ENCODE results near the gene INPP5A. TPM values are rescaled to one million over a fixed set of nuclear protein-coding genes. Genes with fewer than 3 reads are reported as not detected.

INPP5A gene
- total and polyA plus RNA-seq, 4 donors: 34.7 to 43.5 (median 41.2) TPM

DNA sequence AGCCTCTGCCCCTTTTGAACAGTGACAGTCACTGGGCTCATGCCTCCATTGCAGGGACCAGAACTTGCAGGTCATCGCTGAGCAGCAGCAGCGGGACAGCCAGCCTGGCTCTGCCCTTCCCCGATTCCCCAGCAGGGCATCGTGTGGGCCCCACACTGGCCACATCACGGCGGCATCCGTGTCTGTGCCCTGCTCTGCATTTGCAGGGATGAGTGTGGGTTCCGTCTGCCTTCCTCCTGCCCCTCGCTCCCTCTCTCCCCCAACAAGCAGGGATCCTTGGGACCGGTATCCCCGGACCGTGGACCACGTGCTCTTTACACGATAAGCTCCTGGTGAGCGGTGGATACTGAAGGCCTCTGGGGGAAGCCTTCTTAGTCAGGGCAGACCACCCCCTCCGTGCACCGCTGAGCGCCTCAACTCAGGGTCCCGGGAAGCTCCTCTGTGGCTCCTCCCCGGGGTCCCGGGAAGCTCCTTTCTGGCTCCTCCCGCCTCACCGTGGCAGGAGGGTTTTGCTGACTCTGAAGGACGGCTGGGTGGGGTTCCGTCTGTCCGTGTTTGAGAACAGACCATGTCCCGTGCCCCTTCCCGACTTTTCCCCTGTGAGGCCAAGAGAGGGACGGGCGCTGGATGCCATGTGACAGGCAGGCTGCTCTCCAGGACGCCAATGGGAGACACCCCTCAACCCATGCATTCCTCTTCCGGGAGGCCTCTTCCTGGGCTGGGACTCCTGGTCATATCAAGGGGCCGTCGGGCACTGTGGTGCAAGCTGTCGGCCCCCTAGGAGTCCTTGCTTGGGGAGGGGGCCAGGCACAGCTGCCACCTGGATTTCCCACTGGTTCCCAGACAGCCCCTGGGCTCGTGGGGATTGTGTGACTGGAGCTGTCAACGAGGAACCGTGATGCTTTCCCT, 271.9 kb downstream of the INPP5A start:
- WGBS (ENCODE audit: insufficient coverage): 83% methylated on average over 38 of the region's 38 CpGs

DNA sequence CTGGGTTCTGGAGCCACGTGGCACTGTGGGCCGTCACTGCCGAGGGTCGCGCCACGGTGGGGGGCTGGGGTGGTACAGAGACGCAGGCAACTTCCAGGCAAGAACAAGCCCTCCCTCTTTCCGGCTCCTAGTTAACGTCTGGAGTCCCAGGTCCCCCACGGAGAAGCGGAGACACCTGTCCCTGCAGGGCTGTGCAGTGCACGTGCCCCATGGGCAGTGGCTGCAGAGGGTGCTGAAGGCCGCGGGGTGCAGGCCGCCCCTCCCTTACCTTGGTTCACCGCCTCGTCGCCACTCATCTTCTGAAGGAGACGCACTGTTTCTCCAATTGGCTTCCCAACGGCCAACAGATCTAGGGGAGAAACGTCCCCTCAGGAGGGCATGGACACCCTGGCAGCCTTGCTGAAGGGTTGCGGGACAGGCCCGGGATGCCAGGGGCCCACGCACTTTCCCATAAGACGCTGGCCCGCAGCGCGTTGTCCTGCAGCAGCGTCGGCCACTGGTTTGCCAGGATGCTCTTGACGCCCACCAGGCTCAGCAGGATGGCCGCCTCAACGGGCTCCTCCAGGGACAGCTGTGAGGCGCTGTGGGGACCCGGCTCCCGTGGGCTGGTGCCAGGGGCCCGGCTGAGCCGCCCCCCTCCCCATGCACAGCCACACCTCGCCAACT, 272.7 kb downstream of the INPP5A start:
- Histone ChIP-seq H3K4me3 (ENCODE audit: low read depth, low read length) (no peak overlapping the region), H3K4me1 (ENCODE audit: control insufficient read depth, insufficient read depth, low read length) (peaks cover 10% of the 10 kb centered on the region), H3K27me3 (ENCODE audit: control insufficient read depth, insufficient read depth, low read length) (no peaks in the 10 kb centered on the region), H3K27ac (ENCODE audit: low read depth, low read length) (no peak overlapping the region), H3K9me3 (ENCODE audit: control insufficient read depth, insufficient read depth, low read length) (no peaks in the 10 kb centered on the region), H3K36me3 (ENCODE audit: control insufficient read depth, insufficient read depth, low read length) (peaks cover 17% of the 10 kb centered on the region)
- no peak for DNase-seq (ENCODE audit: low read depth in 4 of 6, low spot score in 6 of 6)
- 87% methylated on average over 38 of the region's 39 CpGs for WGBS (ENCODE audit: insufficient coverage)

More for the DNA sequence above, 271.9 kb downstream of the INPP5A start:
- no peak overlapping the region for H3K4me3 ChIP-seq (ENCODE audit: low read depth, low read length)
- H3K27me3 ChIP-seq (ENCODE audit: control insufficient read depth, insufficient read depth, low read length): no peaks in the 10 kb centered on the region
- peaks cover 15% of the 10 kb centered on the region for H3K36me3 ChIP-seq (ENCODE audit: control insufficient read depth, insufficient read depth, low read length)
- DNase-seq (ENCODE audit: low read depth in 4 of 6, low spot score in 6 of 6): no peak
- no peak overlapping the region for H3K27ac ChIP-seq (ENCODE audit: low read depth, low read length)
- peaks cover 14% of the 10 kb centered on the region for H3K4me1 ChIP-seq (ENCODE audit: control insufficient read depth, insufficient read depth, low read length)
- no peaks in the 10 kb centered on the region for H3K9me3 ChIP-seq (ENCODE audit: control insufficient read depth, insufficient read depth, low read length)

DNA sequence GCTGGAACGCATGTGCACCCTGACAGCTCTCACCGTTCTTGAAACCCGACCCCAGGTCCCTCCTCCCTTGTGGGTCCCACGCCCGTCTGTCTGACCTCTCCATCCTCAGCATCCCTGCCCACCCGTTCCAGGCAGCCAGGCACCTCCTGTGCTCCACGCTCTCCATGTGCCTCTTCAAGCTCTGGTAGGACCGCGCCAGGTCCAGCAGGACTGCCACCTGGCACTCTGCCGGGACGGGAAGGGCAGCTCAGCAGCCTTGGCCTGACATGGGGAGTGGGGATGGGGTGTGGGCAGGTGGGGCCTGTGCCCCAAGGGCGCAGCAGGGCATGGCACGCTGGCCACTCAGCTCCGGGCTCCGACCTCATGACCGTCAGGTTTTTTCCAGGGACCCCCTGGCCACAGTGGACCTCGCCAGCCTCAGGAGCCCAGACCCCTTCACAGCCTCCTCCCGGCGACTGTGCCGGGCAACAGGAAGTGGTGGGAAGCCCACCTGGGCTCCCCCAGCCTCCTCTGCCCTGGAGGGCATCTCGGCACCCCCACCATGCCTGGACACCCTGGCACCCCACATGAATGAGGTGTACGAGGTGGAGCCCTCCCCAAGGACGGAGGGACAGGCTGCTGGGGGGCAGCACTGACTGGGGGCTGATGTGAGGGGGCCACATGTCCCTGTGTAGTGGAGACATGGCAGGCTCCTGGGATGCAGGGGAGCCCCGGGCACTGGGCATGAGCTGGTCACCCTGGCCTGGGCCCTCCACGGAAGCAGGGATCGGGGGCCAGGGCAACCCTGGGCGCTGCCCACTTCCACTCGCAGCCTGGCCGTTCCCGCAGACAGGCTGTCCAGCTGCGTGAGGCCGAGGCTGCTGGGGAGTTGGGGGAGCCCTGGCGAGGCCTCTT, 273.5 kb downstream of the INPP5A start:
- H3K27ac ChIP-seq (ENCODE audit: low read depth, low read length): no peak overlapping the region
- H3K9me3 ChIP-seq (ENCODE audit: control insufficient read depth, insufficient read depth, low read length): no peaks in the 10 kb centered on the region
- DNase-seq (ENCODE audit: low read depth in 4 of 6, low spot score in 6 of 6): no peak
- peaks cover 6% of the 10 kb centered on the region for H3K4me1 ChIP-seq (ENCODE audit: control insufficient read depth, insufficient read depth, low read length)
- no peak overlapping the region for H3K4me3 ChIP-seq (ENCODE audit: low read depth, low read length)
- H3K36me3 ChIP-seq (ENCODE audit: control insufficient read depth, insufficient read depth, low read length): peaks cover 17% of the 10 kb centered on the region
- H3K27me3 ChIP-seq (ENCODE audit: control insufficient read depth, insufficient read depth, low read length): no peaks in the 10 kb centered on the region
- WGBS (ENCODE audit: insufficient coverage): 72% methylated on average over 25 of the region's 33 CpGs

DNA sequence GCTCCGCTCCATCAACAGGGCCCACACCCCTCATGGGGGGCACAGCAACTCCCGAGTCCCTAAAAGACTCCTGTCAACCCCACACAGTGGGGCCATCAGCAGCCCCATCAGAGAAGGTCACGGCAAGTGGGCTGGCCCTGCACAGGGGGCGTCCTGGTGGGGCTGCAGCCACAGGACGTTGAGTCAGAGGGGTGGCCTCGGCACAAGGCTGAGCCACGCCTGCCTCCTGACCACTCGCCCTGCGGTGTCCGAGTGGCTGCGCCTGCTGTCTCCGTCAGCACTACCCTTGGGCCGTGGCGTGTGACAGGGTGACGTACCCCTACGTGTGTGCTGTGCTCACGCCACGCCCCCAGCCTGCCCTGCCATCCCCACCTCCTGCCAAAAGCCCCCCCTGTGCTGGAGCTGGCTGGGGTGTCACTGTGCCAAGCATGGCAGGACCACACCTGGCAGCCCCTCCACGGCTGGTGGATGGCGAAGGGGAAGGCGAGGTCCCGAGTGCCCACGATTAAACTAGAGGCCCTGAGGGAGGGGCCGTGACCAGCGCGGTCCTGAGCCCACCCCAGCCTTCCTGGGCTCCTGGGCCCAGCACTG, 274.4 kb downstream of the INPP5A start:
- no peak overlapping the region for H3K27ac ChIP-seq (ENCODE audit: low read depth, low read length)
- H3K9me3 ChIP-seq (ENCODE audit: control insufficient read depth, insufficient read depth, low read length): no peaks in the 10 kb centered on the region
- DNase-seq (ENCODE audit: low read depth in 4 of 6, low spot score in 6 of 6): no peak
- H3K4me1 ChIP-seq (ENCODE audit: control insufficient read depth, insufficient read depth, low read length): peaks cover 6% of the 10 kb centered on the region
- no peaks in the 10 kb centered on the region for H3K27me3 ChIP-seq (ENCODE audit: control insufficient read depth, insufficient read depth, low read length)
- peaks cover 17% of the 10 kb centered on the region for H3K36me3 ChIP-seq (ENCODE audit: control insufficient read depth, insufficient read depth, low read length)
- H3K4me3 ChIP-seq (ENCODE audit: low read depth, low read length): no peak overlapping the region
- 91% methylated on average over 26 of the region's 26 CpGs for WGBS (ENCODE audit: insufficient coverage)

DNA sequence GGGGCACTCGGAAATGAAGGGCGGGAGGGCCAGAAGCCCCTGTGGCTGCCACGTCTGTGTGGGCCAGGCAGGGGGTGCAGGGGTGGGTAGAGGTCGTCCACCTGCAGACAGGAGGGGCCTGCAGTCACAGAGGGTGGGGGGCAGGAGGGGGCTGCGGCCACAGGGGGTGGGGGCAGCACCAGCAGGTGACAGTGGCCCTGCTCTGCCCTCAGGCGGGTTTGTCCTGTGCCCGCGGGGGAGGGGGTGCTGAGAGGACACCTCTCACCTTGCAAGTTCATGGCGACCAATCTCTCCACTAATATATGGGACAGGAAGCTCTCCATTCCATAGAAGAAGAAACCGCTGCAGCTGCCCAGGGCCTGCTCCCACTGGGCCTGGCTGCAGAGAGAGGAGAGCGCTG, 274.9 kb downstream of the INPP5A start:
- Histone ChIP-seq H3K27me3 (ENCODE audit: control insufficient read depth, insufficient read depth, low read length) (no peaks in the 10 kb centered on the region), H3K9me3 (ENCODE audit: control insufficient read depth, insufficient read depth, low read length) (no peaks in the 10 kb centered on the region), H3K4me1 (ENCODE audit: control insufficient read depth, insufficient read depth, low read length) (peaks cover 6% of the 10 kb centered on the region), H3K4me3 (ENCODE audit: low read depth, low read length) (no peak overlapping the region), H3K27ac (ENCODE audit: low read depth, low read length) (no peak overlapping the region), H3K36me3 (ENCODE audit: control insufficient read depth, insufficient read depth, low read length) (peaks cover 17% of the 10 kb centered on the region)
- 73% methylated on average over 6 of the region's 11 CpGs for WGBS (ENCODE audit: insufficient coverage)
- no peak for DNase-seq (ENCODE audit: low read depth in 4 of 6, low spot score in 6 of 6)

DNA sequence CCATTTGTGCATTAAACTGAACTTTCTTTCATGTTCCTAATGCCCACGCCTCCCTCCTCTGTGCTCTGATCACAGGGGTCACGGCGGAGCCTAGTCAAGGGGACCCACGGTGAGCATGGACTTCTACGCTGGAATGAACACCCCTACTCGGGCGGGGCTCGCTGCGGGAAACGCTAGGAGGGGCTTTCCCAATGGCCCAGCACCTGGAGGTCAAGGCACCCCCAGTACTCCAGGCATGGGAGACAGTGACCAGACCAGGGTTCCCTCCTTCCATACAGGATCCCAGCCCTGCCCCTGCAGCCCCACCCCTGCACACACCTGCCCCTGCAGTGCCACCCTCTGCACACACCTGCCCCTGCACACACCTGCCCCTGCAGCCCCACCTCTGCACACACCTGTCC, 275.4 kb downstream of the INPP5A start:
- Histone ChIP-seq H3K27ac (ENCODE audit: low read depth, low read length) (no peak overlapping the region), H3K27me3 (ENCODE audit: control insufficient read depth, insufficient read depth, low read length) (no peaks in the 10 kb centered on the region), H3K4me3 (ENCODE audit: low read depth, low read length) (no peak overlapping the region), H3K9me3 (ENCODE audit: control insufficient read depth, insufficient read depth, low read length) (no peaks in the 10 kb centered on the region), H3K4me1 (ENCODE audit: control insufficient read depth, insufficient read depth, low read length) (peaks cover 6% of the 10 kb centered on the region), H3K36me3 (ENCODE audit: control insufficient read depth, insufficient read depth, low read length) (peaks cover 20% of the 10 kb centered on the region)
- DNase-seq (ENCODE audit: low read depth in 4 of 6, low spot score in 6 of 6): no peak
- WGBS (ENCODE audit: insufficient coverage): 88% methylated on average over 10 of the region's 10 CpGs

DNA sequence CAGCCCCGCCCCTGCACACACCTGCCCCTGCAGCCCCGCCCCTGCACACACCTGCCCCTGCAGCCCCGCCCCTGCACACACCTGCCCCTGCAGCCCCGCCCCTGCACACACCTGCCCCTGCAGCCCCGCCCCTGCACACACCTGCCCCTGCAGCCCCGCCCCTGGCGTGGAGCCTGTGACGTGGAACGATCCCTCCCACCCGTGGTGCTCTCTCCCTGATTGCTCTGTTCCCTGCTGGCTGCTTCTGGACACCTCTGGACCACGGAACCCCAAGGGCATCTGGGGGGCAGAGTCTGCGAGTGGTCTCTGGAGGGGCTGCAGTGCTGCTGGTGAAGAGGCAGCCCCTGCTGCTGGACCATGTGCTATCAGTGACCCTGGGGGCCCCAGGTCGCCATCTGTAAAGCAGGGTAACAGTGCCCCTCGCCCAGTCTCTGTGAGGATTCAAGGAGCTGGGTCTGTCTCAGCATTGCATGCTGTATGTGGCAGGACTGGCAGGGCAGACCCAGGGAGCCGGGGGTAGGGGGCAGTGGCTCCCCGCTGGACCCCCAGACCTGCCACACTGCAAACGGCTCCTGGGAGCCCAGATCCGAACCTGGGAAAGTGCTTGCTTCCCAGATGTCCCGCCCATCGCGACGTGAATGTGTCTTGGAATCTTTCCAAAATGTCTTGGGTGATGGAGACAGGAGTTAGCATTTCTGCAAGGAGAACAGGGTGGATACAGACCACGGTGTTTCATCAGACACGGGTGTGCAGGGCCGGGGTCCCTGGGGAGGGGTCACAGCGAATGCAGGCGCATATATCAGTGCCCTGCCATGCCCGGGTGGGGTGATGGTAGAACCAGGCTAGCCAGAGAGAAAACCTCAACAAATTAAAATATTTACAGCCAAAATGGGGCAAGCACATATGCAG, 276.2 kb downstream of the INPP5A start:
- no peaks in the 10 kb centered on the region for H3K9me3 ChIP-seq (ENCODE audit: control insufficient read depth, insufficient read depth, low read length)
- 79% methylated on average over 22 of the region's 28 CpGs for WGBS (ENCODE audit: insufficient coverage)
- peaks cover 16% of the 10 kb centered on the region for H3K36me3 ChIP-seq (ENCODE audit: control insufficient read depth, insufficient read depth, low read length)
- DNase-seq (ENCODE audit: low read depth in 4 of 6, low spot score in 6 of 6): no peak
- no peak overlapping the region for H3K4me3 ChIP-seq (ENCODE audit: low read depth, low read length)
- no peaks in the 10 kb centered on the region for H3K27me3 ChIP-seq (ENCODE audit: control insufficient read depth, insufficient read depth, low read length)
- H3K27ac ChIP-seq (ENCODE audit: low read depth, low read length): no peak overlapping the region
- H3K4me1 ChIP-seq (ENCODE audit: control insufficient read depth, insufficient read depth, low read length): no peaks in the 10 kb centered on the region

DNA sequence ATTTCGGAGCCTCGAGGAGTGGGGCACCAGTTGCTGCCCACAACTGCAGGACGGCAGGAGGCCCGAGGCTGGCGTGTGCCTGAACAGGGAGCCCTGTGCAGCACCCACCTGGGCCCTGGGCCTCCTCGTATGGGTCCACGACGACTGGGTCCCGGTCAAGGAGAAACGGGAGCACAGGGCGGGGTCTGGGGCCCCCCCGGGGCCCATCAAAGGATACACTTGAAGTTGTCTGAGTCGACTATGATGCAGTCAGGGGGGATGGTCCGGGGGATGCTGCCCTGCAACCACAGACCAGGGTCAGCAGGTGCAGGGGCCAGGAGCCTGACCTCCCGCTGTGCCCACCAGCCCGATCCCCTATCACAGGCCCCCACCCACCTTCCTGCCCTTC, 276.9 kb downstream of the INPP5A start:
- WGBS (ENCODE audit: insufficient coverage): 83% methylated on average over 14 of the region's 16 CpGs
- Histone ChIP-seq H3K36me3 (ENCODE audit: control insufficient read depth, insufficient read depth, low read length) (peaks cover 12% of the 10 kb centered on the region), H3K4me3 (ENCODE audit: low read depth, low read length) (no peak overlapping the region), H3K4me1 (ENCODE audit: control insufficient read depth, insufficient read depth, low read length) (no peaks in the 10 kb centered on the region), H3K27ac (ENCODE audit: low read depth, low read length) (no peak overlapping the region), H3K27me3 (ENCODE audit: control insufficient read depth, insufficient read depth, low read length) (no peaks in the 10 kb centered on the region), H3K9me3 (ENCODE audit: control insufficient read depth, insufficient read depth, low read length) (no peaks in the 10 kb centered on the region)
- no peak for DNase-seq (ENCODE audit: low read depth in 4 of 6, low spot score in 6 of 6)
